Pulmonary artery endothelial cell (primary cell): Measurements from ENCODE around the gene PTPRD. TPM values are rescaled to one million over a fixed set of nuclear protein-coding genes. Genes with fewer than 3 reads are reported as not detected.

Experiments used
- DNase-seq: peaks from one replicate; pipeline ENCODE4 v3.0.0-alpha.2; 2011; ENCODE audit warnings: low read depth, low spot score
- total RNA-seq: library from RNA; depleted of rRNA; stranded (reverse); fragments of >200 nt; gene quantifications from 2 replicates; pipeline ENCODE4 v1.2.3, GENCODE V29; 2014

PTPRD gene
- total RNA-seq, 1 donor from 2014 or later: 1.5 TPM

DNA sequence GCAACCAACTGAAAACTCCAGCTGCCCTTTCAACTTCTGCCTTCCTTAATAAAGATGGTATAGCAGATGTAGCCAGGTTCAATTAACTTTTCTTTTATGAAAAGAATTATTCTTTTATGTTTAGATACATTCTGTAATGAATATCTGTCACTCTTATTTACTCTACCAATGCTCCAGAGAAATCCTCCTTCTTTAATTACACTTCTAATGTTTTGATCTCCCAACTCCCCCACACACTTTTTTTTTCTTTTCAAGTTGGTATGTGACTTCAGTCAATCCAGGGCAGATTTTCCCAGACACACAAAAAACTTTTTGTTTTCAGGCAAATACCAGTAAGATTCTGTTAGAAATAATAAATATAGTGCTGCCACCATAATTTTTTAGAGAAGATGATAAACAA is 1813.2 kb downstream of the PTPRD start:
- DNase-seq: no peak

GRCh38 chr9:8799206-8799605 is 1813.6 kb downstream of the PTPRD start:
- no peak for DNase-seq

GRCh38 chr9:8784838-8785237 is 1828.0 kb downstream of the PTPRD start:
- no peak for DNase-seq

DNA sequence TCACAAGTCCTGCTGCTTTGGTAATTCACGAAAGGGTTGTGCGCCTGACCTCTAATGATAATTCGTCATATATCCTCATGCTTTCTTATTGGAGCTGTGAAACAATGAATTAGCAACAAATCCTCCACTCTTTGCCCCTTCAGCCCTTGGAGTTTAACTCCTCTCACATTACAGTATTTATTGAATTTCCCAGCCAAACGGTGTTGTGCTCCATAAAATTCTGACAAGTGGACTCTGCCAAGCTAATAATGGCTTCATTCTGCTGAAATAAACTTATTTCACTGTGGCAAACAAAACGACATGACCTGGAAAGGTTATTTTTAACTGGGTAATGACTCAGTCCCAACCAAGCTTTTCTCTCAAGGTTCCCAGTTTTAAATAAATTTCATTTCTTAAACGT is 1828.9 kb downstream of the PTPRD start:
- DNase-seq: no peak

- no peak for DNase-seq
Observed at GRCh38 chr9:8782237-8782636, 1830.6 kb downstream of the PTPRD start.

GRCh38 chr9:8781458-8781857 is 1831.3 kb downstream of the PTPRD start:
- no peak for DNase-seq

DNA sequence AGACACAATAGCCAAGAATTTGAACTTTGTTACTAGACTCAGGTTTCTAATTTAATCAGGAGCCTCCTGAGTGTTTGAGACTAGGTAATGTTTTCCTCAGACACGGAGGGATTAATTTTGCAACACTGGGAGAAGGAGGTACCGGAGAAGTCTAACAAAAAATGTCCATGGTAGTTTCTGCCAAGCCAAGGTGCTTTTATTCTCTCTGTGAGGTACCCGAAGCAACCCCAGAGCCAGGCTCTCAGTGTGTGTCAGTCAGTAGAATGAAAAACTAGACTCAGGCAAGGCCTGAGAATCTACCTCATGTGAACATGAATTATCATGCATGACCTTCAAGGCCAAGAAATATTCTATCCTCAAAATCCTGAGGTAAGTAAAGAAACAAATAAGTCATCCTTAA is 1832.4 kb downstream of the PTPRD start:
- DNase-seq: no peak

- DNase-seq: no peak
Observed at GRCh38 chr9:8779478-8779877, 1833.3 kb downstream of the PTPRD start.

DNA sequence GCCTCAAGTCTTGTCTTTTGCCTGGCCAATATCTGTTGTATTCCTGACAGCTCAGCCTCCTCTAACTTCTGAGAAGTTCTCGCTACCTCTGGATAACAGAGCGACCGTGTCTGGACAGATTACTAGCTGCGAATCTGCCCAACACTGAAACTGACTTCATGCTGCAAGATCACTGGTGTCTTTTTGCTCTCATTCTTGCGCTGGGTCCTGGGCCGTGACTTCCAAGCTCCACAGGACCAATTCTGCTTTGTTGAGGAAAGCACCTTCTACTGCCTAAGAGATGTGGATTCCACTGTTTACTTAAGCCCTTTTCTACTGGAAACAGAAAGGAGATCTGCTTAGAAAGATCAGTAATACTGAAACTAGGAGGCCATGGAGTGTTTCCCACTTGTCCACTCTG is 1834.4 kb downstream of the PTPRD start:
- DNase-seq: no peak

DNA sequence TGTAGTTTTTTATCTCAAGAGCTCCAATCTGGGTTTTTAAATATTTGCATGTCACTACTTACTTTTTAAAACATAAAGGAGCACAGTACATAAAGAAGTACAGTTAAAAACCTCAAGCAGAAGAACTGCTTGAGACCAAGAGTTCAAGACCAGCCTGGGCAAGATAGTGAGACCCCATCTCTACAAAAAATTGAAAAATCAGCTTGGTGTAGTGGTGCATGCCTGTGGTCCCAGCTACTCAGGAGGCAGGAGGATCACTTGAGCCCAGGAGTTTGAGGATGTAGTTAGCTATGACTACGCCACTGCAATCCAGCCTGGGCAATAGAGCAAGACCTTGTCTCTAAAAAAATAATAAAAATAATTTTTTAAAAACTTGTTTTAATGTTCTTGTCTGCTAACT is 1840.5 kb downstream of the PTPRD start:
- DNase-seq: no peak

- no peak for DNase-seq
Observed at GRCh38 chr9:8769153-8769552, 1843.6 kb downstream of the PTPRD start.

- DNase-seq: no peak
Observed at GRCh38 chr9:8766096-8766495, 1846.7 kb downstream of the PTPRD start.

GRCh38 chr9:8764051-8764450 is 1848.8 kb downstream of the PTPRD start:
- no peak for DNase-seq

GRCh38 chr9:8762479-8763085 is 1850.2 kb downstream of the PTPRD start:
- no peak for DNase-seq

- no peak for DNase-seq
Observed at GRCh38 chr9:8760000-8760767, 1852.6 kb downstream of the PTPRD start.

- DNase-seq: no peak
Observed at GRCh38 chr9:8757881-8758280, 1854.9 kb downstream of the PTPRD start.

- DNase-seq: no peak
Observed at GRCh38 chr9:8754751-8755150, 1858.1 kb downstream of the PTPRD start.

- no peak for DNase-seq
Observed at GRCh38 chr9:8751406-8751930, 1861.3 kb downstream of the PTPRD start.

GRCh38 chr9:8750639-8751051 is 1862.2 kb downstream of the PTPRD start:
- DNase-seq: no peak

DNA sequence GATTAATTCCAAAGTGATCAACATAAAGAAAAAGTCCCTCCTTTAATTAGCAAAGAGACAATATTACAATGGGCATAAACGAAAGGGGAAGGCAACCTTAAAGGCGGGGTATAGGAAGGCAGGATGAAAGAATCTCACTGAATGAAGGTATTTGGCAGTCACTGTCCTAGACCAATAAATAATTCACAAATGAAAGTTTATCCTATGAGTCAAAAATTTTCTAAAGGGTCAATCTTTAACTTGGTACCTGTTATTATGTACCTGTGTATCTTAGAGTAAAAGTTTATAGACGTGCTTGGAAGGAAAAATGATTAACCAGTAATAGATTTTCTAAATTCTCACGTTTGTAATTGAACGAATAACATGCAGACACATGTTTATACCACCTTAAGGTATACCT is 1867.5 kb downstream of the PTPRD start:
- no peak for DNase-seq

- DNase-seq: no peak
Observed at GRCh38 chr9:8738945-8739344, 1873.9 kb downstream of the PTPRD start.

DNA sequence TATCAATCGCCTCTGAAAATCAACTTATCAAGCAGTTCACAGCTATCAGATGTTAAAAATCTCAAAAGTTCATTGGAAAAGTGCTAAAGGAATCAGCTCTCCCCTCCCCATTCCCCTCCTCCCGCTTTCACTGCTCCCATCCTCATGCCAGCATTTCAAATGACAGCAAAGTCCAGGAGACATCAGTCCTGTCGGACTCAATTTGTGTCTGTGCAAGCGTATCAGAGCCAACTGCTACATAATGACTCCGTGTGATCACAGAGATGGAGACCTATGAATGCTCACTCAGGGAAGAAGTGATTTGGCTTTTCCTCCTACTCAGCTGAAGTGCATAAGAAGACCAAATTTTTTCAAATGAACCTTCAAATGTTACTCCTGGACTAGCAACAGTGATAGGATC is 1876.0 kb downstream of the PTPRD start:
- no peak for DNase-seq

- DNase-seq: no peak
Observed at GRCh38 chr9:8734760-8735159, 1878.0 kb downstream of the PTPRD start.
